Calu3 (cell line): ENCODE results near the gene ACTG2. TPM values are rescaled to one million over a fixed set of nuclear protein-coding genes. Genes with fewer than 3 reads are reported as not detected.
A peak's percentile ranks its signal among the peaks of the same experiment; 100 is the strongest.

Source experiments
- BruUV-seq: library from RNA; stranded (reverse); fragments of 400-500 nt; replicated peaks from 2 replicates; lab custom pipeline; 2021; lab: Mats Ljungman, UMichigan
- CTCF ChIA-PET: fragments of 300-600 bp; sonication (Branson Sonifier 250); formaldehyde crosslinking; loops from one replicate; lab custom pipeline; 2022; ENCODE audit warnings: antibody characterized with exemption; lab: Charles Lee
- DNase-seq: peaks from one replicate; pipeline ENCODE4 v3.0.0; 2022
- H3K27ac Mint-ChIP-seq: one replicate; pipeline ENCODE4 v1.8.0; 2022; ENCODE audit warnings: mixed read lengths; ENCODE audit not compliant: unreplicated experiment
- H3K27me3 Mint-ChIP-seq: one replicate; pipeline ENCODE4 v1.8.0; 2022; ENCODE audit warnings: mixed read lengths; ENCODE audit not compliant: unreplicated experiment
- H3K36me3 Mint-ChIP-seq: one replicate; pipeline ENCODE4 v1.8.0; 2022; ENCODE audit warnings: mild to moderate bottlenecking, moderate library complexity, mixed read lengths; ENCODE audit not compliant: insufficient read depth, unreplicated experiment
- H3K4me1 Mint-ChIP-seq: one replicate; pipeline ENCODE4 v1.8.0; 2022; ENCODE audit warnings: mild to moderate bottlenecking, low read depth, mixed read lengths; ENCODE audit not compliant: unreplicated experiment
- H3K4me3 Mint-ChIP-seq: one replicate; pipeline ENCODE4 v1.8.0; 2022; ENCODE audit warnings: mild to moderate bottlenecking, low read depth, moderate library complexity, mixed read lengths; ENCODE audit not compliant: unreplicated experiment
- H3K9me3 Mint-ChIP-seq: one replicate; pipeline ENCODE4 v1.8.0; 2022; ENCODE audit warnings: low read depth, mixed read lengths; ENCODE audit not compliant: unreplicated experiment
- intact Hi-C: fragments of 100-400 bp; cut with micrococcal nuclease; formaldehyde crosslinking; loops from one replicate; pipeline ENCODE4 v1.10.0; 2022; ENCODE audit not compliant: unreplicated experiment
- total RNA-seq: library from RNA; stranded (reverse); gene quantifications from 2 replicates; pipeline ENCODE4 v1.2.3, GENCODE V29; 2022
- TF ChIP-seq, protein P1 (sequence below): fragments of 200-600 bp; IDR thresholded peaks from one replicate; pipeline ENCODE4 v1.8.0; 2022; ENCODE audit warnings: antibody characterized with exemption; ENCODE audit not compliant: unreplicated experiment

Gene ACTG2
- total RNA-seq, 1 experiment from 2014 or later: not detected

DNA sequence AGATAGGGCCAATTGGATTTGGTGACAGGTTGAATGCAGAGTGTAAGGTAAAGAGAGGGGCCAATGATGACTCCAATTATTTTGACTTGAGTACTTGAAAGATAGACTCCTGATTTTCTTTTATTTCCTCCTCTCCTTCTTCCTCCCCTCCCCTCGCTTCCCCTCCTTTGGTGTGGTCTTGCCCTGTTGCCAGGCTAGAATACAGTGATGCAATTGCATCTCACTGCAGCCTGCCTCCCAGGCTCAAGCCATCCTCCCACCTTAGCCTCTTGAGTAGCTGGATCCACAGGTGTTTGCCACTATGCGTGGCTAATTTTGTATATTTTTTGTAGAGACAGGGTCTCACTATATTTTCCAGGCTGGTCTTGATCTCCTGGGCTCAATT is 36.1 kb downstream of the ACTG2 start:
- H3K4me1 Mint-ChIP-seq: peaks cover 51% of the 10 kb centered on the region
- H3K27me3 Mint-ChIP-seq: no peaks in the 10 kb centered on the region
- H3K4me3 Mint-ChIP-seq: peak overlapping the region; percentile 68
- TF ChIP-seq, protein P1, sequence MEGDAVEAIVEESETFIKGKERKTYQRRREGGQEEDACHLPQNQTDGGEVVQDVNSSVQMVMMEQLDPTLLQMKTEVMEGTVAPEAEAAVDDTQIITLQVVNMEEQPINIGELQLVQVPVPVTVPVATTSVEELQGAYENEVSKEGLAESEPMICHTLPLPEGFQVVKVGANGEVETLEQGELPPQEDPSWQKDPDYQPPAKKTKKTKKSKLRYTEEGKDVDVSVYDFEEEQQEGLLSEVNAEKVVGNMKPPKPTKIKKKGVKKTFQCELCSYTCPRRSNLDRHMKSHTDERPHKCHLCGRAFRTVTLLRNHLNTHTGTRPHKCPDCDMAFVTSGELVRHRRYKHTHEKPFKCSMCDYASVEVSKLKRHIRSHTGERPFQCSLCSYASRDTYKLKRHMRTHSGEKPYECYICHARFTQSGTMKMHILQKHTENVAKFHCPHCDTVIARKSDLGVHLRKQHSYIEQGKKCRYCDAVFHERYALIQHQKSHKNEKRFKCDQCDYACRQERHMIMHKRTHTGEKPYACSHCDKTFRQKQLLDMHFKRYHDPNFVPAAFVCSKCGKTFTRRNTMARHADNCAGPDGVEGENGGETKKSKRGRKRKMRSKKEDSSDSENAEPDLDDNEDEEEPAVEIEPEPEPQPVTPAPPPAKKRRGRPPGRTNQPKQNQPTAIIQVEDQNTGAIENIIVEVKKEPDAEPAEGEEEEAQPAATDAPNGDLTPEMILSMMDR: no peak
- DNase-seq: peak; percentile 41
- intact Hi-C loops: no loop called here
- H3K27ac Mint-ChIP-seq: peak overlapping the region; percentile 91
- H3K9me3 Mint-ChIP-seq: no peaks in the 10 kb centered on the region
- CTCF ChIA-PET: no interaction called here
- peaks cover 59% of the 10 kb centered on the region for H3K36me3 Mint-ChIP-seq
- no TSS peak for BruUV-seq

- H3K4me1 Mint-ChIP-seq: peaks cover 51% of the 10 kb centered on the region
- no peak overlapping the region for H3K4me3 Mint-ChIP-seq
- TF ChIP-seq, protein P1: no peak
- H3K36me3 Mint-ChIP-seq: peaks cover 72% of the 10 kb centered on the region
- H3K9me3 Mint-ChIP-seq: no peaks in the 10 kb centered on the region
- intact Hi-C loops: no loop called here
- no peak for DNase-seq
- CTCF ChIA-PET: no interaction called here
- no peaks in the 10 kb centered on the region for H3K27me3 Mint-ChIP-seq
- no peak overlapping the region for H3K27ac Mint-ChIP-seq
- BruUV-seq: no TSS peak
These were observed 37.6 kb downstream of the ACTG2 start for GRCh38 chr2:73930386-73930785.

DNA sequence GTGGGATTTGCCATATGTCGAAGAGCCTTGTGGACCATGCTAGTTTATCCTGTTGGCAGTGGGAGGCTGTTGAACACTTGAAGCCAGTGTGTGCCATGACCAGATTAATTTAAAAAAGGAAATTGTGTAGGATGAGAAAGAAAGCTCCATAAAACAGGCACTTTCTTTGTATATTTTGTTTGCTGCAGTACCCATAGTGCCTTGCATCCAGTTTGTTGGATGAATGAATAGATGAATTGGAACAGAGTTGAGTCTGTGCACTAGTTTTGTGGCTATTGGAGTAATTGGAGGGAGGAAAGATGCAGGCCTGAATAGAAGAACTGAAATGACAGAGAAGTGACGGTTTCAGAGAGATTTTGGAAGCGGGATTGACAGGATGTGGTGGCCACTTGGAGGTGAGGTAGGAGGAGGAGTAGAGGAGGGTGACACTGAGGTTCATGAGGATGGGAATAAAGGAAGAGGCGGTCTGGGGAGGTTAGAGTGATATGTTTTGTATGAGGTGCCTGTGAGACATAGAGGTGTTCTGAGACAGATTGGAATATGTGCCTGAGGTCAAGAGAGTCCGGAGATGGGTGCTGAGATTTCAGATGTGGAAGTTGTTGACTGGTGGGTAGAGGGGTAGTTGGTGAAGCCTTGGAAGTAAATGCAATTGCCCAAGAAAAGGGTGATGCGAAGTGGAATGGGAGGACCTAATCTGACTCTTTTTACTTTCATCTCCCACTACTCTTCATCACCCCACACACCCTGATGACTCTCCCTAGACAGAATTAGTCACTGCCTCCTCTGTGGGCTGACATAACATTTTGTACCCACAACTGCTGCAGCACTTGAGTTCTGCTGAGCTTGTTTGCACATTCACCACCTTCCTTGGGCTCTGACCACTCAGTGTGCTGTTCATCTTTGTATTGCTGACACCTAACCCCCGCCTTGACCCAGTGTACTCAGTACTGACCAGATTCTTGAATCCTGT is 39.0 kb downstream of the ACTG2 start:
- no peak overlapping the region for H3K27ac Mint-ChIP-seq
- H3K4me3 Mint-ChIP-seq: no peak overlapping the region
- peaks cover 61% of the 10 kb centered on the region for H3K36me3 Mint-ChIP-seq
- BruUV-seq: no TSS peak
- intact Hi-C loops: no loop called here
- TF ChIP-seq, protein P1: no peak
- DNase-seq: no peak
- H3K27me3 Mint-ChIP-seq: no peaks in the 10 kb centered on the region
- peaks cover 63% of the 10 kb centered on the region for H3K4me1 Mint-ChIP-seq
- CTCF ChIA-PET: no interaction called here
- no peaks in the 10 kb centered on the region for H3K9me3 Mint-ChIP-seq

- TF ChIP-seq, protein P1: no peak
- Mint-ChIP-seq H3K4me3 (no peak overlapping the region), H3K36me3 (peaks cover 50% of the 10 kb centered on the region), H3K9me3 (no peaks in the 10 kb centered on the region), H3K27me3 (no peaks in the 10 kb centered on the region), H3K27ac (no peak overlapping the region), H3K4me1 (peaks cover 69% of the 10 kb centered on the region)
- BruUV-seq: no TSS peak
- DNase-seq: no peak
- CTCF ChIA-PET: no interaction called here
- intact Hi-C loops: no loop called here
These were observed 40.4 kb downstream of the ACTG2 start for GRCh38 chr2:73933194-73933593.
